B cell (primary cell): ENCODE measurements around the gene NRAP. TPM values are rescaled to one million over a fixed set of nuclear protein-coding genes. Genes with fewer than 3 reads are reported as not detected.

Experiments used
- ATAC-seq: fragments of 200-7000 bp; cut with Tn5 transposase; one replicate; pipeline ENCODE4 v1.10.0; 2021; ENCODE audit warnings: low read depth, mild to moderate bottlenecking, moderate number of reproducible peaks, moderate library complexity
- CTCF ChIA-PET: fragments of 350-600 bp; sonication (Branson Sonifier 250); formaldehyde crosslinking; loops from one replicate; lab custom pipeline; 2021; ENCODE audit warnings: antibody characterized with exemption, inconsistent platforms; lab: Charles Lee
- POLR2A ChIA-PET: fragments of 350-600 bp; sonication (Branson Sonifier 250); formaldehyde crosslinking; loops from one replicate; lab custom pipeline; 2021; ENCODE audit warnings: antibody characterized with exemption; lab: Charles Lee
- DNase-seq: peaks from one replicate; pipeline ENCODE4 v3.0.0; 2013
- H2AFZ ChIP-seq: 2 replicates; pipeline ENCODE4 v1.6.1; 2012; ENCODE audit warnings: mild to moderate bottlenecking, low read depth, low read length; ENCODE audit not compliant: insufficient read depth, poor library complexity, severe bottlenecking
- H3K27ac ChIP-seq, 2 donors: 1 replicate in 1 of 2; 2 replicates in 1 of 2; pipeline ENCODE4 v1.5.1; 2012 to 2013; ENCODE audit warnings: low read length in 2 of 2, mild to moderate bottlenecking in 2 of 2, moderate library complexity in 1 of 2
- H3K27me3 ChIP-seq, 4 experiments: fragments of 200-600 bp in 1 of 4; sonication (generic) in 1 of 4; replicated peaks in 1 of 4; 1 replicate in 2 of 4; 2 replicates in 2 of 4; pipeline versions ENCODE4 v1.6.1 to v1.7.0; 2013 to 2016; ENCODE audit warnings: low read length in 3 of 4, mild to moderate bottlenecking in 2 of 4, mixed read lengths in 1 of 4, moderate library complexity in 1 of 4; ENCODE audit not compliant: insufficient read depth in 4 of 4, control insufficient read depth in 3 of 4; ENCODE audit errors: control extremely low read depth in 1 of 4
- H3K36me3 ChIP-seq, 2 experiments: replicated peaks in 1 of 2; 1 replicate in 1 of 2; 2 replicates in 1 of 2; pipeline versions ENCODE4 v1.6.1 to v1.7.1; 2013; ENCODE audit warnings: low read length in 1 of 2; ENCODE audit not compliant: insufficient read depth in 2 of 2, control insufficient read depth in 1 of 2; ENCODE audit errors: control extremely low read depth in 1 of 2, extremely low read depth in 1 of 2
- H3K4me1 ChIP-seq, 2 donors: fragments of 200-600 bp in 1 of 2; sonication (generic) in 1 of 2; 1 replicate in 1 of 2; 2 replicates in 1 of 2; pipeline versions ENCODE4 v1.5.1 to v1.6.1; 2013 to 2017; ENCODE audit warnings: low read length in 2 of 2; ENCODE audit not compliant: control insufficient read depth in 2 of 2, insufficient read depth in 2 of 2
- H3K4me2 ChIP-seq: replicated peaks from 2 replicates; pipeline ENCODE3; 2012; ENCODE audit warnings: mild to moderate bottlenecking, low read depth, low read length; ENCODE audit not compliant: poor library complexity, severe bottlenecking
- H3K4me3 ChIP-seq, 5 experiments: fragments of 200-600 bp in 1 of 5; sonication (generic) in 1 of 5; 1 replicate in 3 of 5; 2 replicates in 2 of 5; pipeline versions ENCODE4 v1.5.1 to v1.7.0; 2011 to 2016; ENCODE audit warnings: low read length in 4 of 5, mild to moderate bottlenecking in 4 of 5, low read depth in 2 of 5, control low read depth in 1 of 5, moderate library complexity in 1 of 5; ENCODE audit not compliant: insufficient read depth in 1 of 5; ENCODE audit errors: control extremely low read depth in 1 of 5, extremely low read depth in 1 of 5
- H3K79me2 ChIP-seq: fragments of 200-600 bp; sonication (generic); one replicate; pipeline ENCODE4 v1.6.0; 2016; ENCODE audit warnings: low read length; ENCODE audit not compliant: control insufficient read depth, insufficient read depth
- H3K9ac ChIP-seq: fragments of 200-600 bp; sonication (generic); 2 replicates; pipeline ENCODE4 v1.6.1; 2017; ENCODE audit warnings: mild to moderate bottlenecking, low read length, moderate library complexity
- H3K9me3 ChIP-seq, 3 donors: one replicate each; pipeline versions ENCODE4 v1.6.1 to v1.7.1; 2013; ENCODE audit warnings: low read length in 2 of 3; ENCODE audit not compliant: control insufficient read depth in 2 of 3, insufficient read depth in 1 of 3; ENCODE audit errors: control extremely low read depth in 1 of 3
- H4K20me1 ChIP-seq: 2 replicates; pipeline ENCODE4 v1.6.0; 2012; ENCODE audit warnings: mild to moderate bottlenecking, low read length; ENCODE audit not compliant: insufficient read depth, control insufficient read depth, poor library complexity, severe bottlenecking
- H3K27ac Mint-ChIP-seq: one replicate; pipeline ENCODE4 v1.8.0; 2021; ENCODE audit warnings: mixed read lengths
- H3K27me3 Mint-ChIP-seq: one replicate; pipeline ENCODE4 v1.8.0; 2021; ENCODE audit warnings: mixed read lengths
- H3K4me1 Mint-ChIP-seq: one replicate; pipeline ENCODE4 v1.8.0; 2021; ENCODE audit warnings: mixed read lengths
- H3K4me3 Mint-ChIP-seq: one replicate; pipeline ENCODE4 v1.8.0; 2021; ENCODE audit warnings: mixed read lengths
- H3K9me3 Mint-ChIP-seq: one replicate; pipeline ENCODE4 v1.8.0; 2022; ENCODE audit warnings: mixed read lengths; ENCODE audit not compliant: insufficient read depth
- EZH2 ChIP-seq: IDR thresholded peaks from 2 replicates; pipeline ENCODE4 v1.6.1; 2012; ENCODE audit warnings: borderline replicate concordance, low read depth, mild to moderate bottlenecking, moderate library complexity, low read length; ENCODE audit not compliant: insufficient read depth, poor library complexity, severe bottlenecking
- WGBS: methylation state at CpG from one replicate; pipeline ENCODE4 v1.1.5; 2013; ENCODE audit warnings: missing lambda C conversion rate; ENCODE audit not compliant: insufficient coverage; 5-methylcytosine and 5-hydroxymethylcytosine counted together
- intact Hi-C: fragments of 100-400 bp; cut with micrococcal nuclease; formaldehyde crosslinking; loops from one replicate; pipeline ENCODE4 v1.10.0; 2022
- polyA plus RNA-seq: library from polyadenylated mRNA; depleted of rRNA; stranded (reverse); fragments of >200 nt; gene quantifications from 2 replicates; pipeline ENCODE4 v1.2.3, GENCODE V29; 2012
- total RNA-seq, 2 donors: library from RNA; stranded (reverse); fragments of 120-200 nt in 1 of 2; gene quantifications; 1 replicate in 1 of 2; 2 replicates in 1 of 2; pipeline versions ENCODE4 v1.2.3 to v1.2.4, GENCODE V29; 2013 to 2022
- TF ChIP-seq, protein P1 (sequence below): fragments of 200-600 bp; IDR thresholded peaks from one replicate; pipeline ENCODE4 v1.8.0; 2022; ENCODE audit warnings: antibody characterized with exemption, mild to moderate bottlenecking

NRAP gene
- total and polyA plus RNA-seq, 2 donors (not counting 1 experiment from before 2014, with no cell fraction given), result not detected

DNA sequence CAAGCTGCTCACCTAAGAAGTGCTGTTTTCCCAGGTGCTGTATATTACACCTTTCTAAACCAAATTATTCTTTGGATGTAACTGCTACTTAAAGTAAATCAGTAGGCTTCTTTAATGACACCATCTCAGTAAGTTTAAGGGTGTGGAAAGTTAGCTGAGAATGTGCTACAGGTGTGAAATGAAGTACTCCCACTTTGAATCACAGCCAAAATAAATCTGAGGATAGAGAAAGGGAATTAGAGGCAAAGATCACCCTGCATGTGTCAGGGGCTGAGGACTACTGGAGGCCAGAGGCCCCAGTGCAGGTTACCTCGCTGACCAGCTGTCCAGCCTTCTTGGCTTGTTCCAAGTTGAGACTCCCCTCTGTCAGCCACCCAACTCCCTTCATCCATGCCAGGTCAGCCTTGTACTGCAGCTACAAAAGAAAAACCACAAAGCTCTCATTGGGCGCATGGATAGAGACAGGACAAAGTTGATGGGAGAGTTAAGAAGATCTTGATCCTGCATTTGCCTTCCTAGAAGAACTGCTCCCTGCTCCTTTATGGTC lies 35.2 kb downstream of the NRAP start:
- DNase-seq, result no peak
- H3K27ac Mint-ChIP-seq, result no peak overlapping the region
- no peaks in the 10 kb centered on the region for H3K9me3 Mint-ChIP-seq
- peaks cover 0 to 3% (median 0%) of the 10 kb centered on the region in 4 experiments for H3K27me3 ChIP-seq
- peaks cover 25% of the 10 kb centered on the region for H3K27me3 Mint-ChIP-seq
- intact Hi-C loops, result no loop called here
- H3K4me2 ChIP-seq, result no peak overlapping the region
- no peak overlapping the region for H3K4me3 ChIP-seq
- no peak overlapping the region for H3K9ac ChIP-seq
- no peaks in the 10 kb centered on the region for H3K36me3 ChIP-seq
- ChIA-PET POLR2A (no interaction called here), CTCF (no interaction called here)
- no CpG with 5 or more reads among the region's 2 CpGs for WGBS
- no peak for ATAC-seq
- no peaks in the 10 kb centered on the region for H3K9me3 ChIP-seq
- no peak overlapping the region for H2AFZ ChIP-seq
- H3K4me1 Mint-ChIP-seq, result no peaks in the 10 kb centered on the region
- no peaks in the 10 kb centered on the region for H3K79me2 ChIP-seq
- TF ChIP-seq, protein P1, sequence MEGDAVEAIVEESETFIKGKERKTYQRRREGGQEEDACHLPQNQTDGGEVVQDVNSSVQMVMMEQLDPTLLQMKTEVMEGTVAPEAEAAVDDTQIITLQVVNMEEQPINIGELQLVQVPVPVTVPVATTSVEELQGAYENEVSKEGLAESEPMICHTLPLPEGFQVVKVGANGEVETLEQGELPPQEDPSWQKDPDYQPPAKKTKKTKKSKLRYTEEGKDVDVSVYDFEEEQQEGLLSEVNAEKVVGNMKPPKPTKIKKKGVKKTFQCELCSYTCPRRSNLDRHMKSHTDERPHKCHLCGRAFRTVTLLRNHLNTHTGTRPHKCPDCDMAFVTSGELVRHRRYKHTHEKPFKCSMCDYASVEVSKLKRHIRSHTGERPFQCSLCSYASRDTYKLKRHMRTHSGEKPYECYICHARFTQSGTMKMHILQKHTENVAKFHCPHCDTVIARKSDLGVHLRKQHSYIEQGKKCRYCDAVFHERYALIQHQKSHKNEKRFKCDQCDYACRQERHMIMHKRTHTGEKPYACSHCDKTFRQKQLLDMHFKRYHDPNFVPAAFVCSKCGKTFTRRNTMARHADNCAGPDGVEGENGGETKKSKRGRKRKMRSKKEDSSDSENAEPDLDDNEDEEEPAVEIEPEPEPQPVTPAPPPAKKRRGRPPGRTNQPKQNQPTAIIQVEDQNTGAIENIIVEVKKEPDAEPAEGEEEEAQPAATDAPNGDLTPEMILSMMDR, result no peak
- no peak for TF ChIP-seq EZH2
- no peaks in the 10 kb centered on the region for H3K4me1 ChIP-seq
- H3K4me3 Mint-ChIP-seq, result no peak overlapping the region
- H4K20me1 ChIP-seq, result no peaks in the 10 kb centered on the region
- H3K27ac ChIP-seq, result no peak overlapping the region

DNA sequence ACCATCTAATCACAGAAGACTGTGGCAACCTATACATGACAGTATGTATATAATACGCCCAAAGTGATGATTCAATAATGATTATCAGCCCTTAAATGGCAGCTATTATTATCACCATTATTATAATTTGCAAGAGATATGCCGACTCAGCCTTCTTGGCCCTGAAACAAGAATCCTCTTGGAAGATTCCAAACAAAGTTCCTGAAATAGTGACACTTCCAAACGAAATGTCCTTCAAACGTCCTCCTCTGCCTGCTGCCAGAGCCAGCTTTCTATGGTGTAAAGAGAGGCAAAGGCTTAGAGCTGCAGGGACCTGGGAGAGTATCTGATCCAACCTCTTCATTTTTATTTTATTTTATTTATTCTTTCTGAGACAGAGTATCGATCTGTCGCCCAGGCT lies 36.0 kb downstream of the NRAP start:
- no peak overlapping the region for H3K27ac Mint-ChIP-seq
- Histone ChIP-seq H2AFZ (no peak overlapping the region), H3K9ac (no peak overlapping the region), H3K4me3 (no peak overlapping the region), H4K20me1 (no peaks in the 10 kb centered on the region), H3K79me2 (no peaks in the 10 kb centered on the region), H3K27ac (no peak overlapping the region), H3K4me1 (no peaks in the 10 kb centered on the region), H3K36me3 (no peaks in the 10 kb centered on the region), H3K4me2 (no peak overlapping the region), H3K9me3 (no peaks in the 10 kb centered on the region), H3K27me3 (peaks cover 0 to 3% (median 0%) of the 10 kb centered on the region in 4 experiments)
- ATAC-seq, result no peak
- H3K27me3 Mint-ChIP-seq, result peaks cover 27% of the 10 kb centered on the region
- intact Hi-C loops, result no loop called here
- no peak overlapping the region for H3K4me3 Mint-ChIP-seq
- H3K9me3 Mint-ChIP-seq, result no peaks in the 10 kb centered on the region
- POLR2A ChIA-PET, result no interaction called here
- WGBS, result 100% methylated on average over 2 of the region's 6 CpGs
- TF ChIP-seq, protein P1, result no peak
- TF ChIP-seq EZH2, result no peak
- CTCF ChIA-PET, result no interaction called here
- no peak for DNase-seq
- H3K4me1 Mint-ChIP-seq, result no peaks in the 10 kb centered on the region
